ENCODE data around the gene KDM5A.

Gene KDM5A

GRCh38 chr12:262113-262512 lies 127.0 kb downstream of the KDM5A start:
- Histone ChIP-seq H3K4ac (ENCODE audit: low read depth, low read length) (no peak overlapping the region), H2AK5ac (ENCODE audit: low read length) (no peak overlapping the region), H3K79me2 (ENCODE audit: control insufficient read depth, insufficient read depth, low read length, poor library complexity) (no peaks in the 10 kb centered on the region), H3K27ac (ENCODE audit: low read depth, low read length) (no peak overlapping the region), H3K18ac (ENCODE audit: low read length) (no peak overlapping the region), H2BK12ac (ENCODE audit: low read length) (no peak overlapping the region), H4K91ac (ENCODE audit: low read depth, low read length) (no peak overlapping the region), H2BK120ac (ENCODE audit: insufficient read depth, low read length, poor library complexity) (no peak overlapping the region), H3K79me1 (ENCODE audit: low read length) (no peaks in the 10 kb centered on the region), H3K27me3 (ENCODE audit: insufficient read depth, low read length) (peaks cover 2% of the 10 kb centered on the region), H3K4me3 (ENCODE audit: low read depth, low read length) (no peak overlapping the region), H3K4me2 (ENCODE audit: low read length) (no peak overlapping the region), H2AFZ (ENCODE audit: insufficient read depth, low read length, poor library complexity) (no peak overlapping the region), H3K23ac (ENCODE audit: low read length) (no peak overlapping the region), H4K8ac (ENCODE audit: low read depth, low read length) (no peak overlapping the region), H3K9ac (ENCODE audit: low read length) (no peak overlapping the region), H4K12ac (ENCODE audit: low read depth, low read length) (no peak overlapping the region), H3K9me3 (ENCODE audit: insufficient read depth, low read depth, low read length) (no peaks in the 10 kb centered on the region), H3K4me1 (ENCODE audit: control insufficient read depth in 1 of 2, insufficient read depth in 2 of 2, low read length in 2 of 2) (peaks cover 0 to 8% of the 10 kb centered on the region in 2 experiments), H2BK5ac (ENCODE audit: low read depth, low read length, poor library complexity) (no peak overlapping the region), H3K14ac (ENCODE audit: low read length) (no peak overlapping the region), H3K36me3 (ENCODE audit: control insufficient read depth in 1 of 2, insufficient read depth in 2 of 2, low read length in 2 of 2) (no peaks in the 10 kb centered on the region)
- DNase-seq = no peak

- Histone ChIP-seq H3K14ac (ENCODE audit: low read length) (no peak overlapping the region), H3K79me2 (ENCODE audit: control insufficient read depth, insufficient read depth, low read length, poor library complexity) (no peaks in the 10 kb centered on the region), H2AFZ (ENCODE audit: insufficient read depth, low read length, poor library complexity) (no peak overlapping the region), H2BK5ac (ENCODE audit: low read depth, low read length, poor library complexity) (no peak overlapping the region), H4K12ac (ENCODE audit: low read depth, low read length) (no peak overlapping the region), H3K9ac (ENCODE audit: low read length) (no peak overlapping the region), H3K9me3 (ENCODE audit: insufficient read depth, low read depth, low read length) (no peaks in the 10 kb centered on the region), H4K8ac (ENCODE audit: low read depth, low read length) (no peak overlapping the region), H3K4me3 (ENCODE audit: low read depth, low read length) (no peak overlapping the region), H2AK5ac (ENCODE audit: low read length) (no peak overlapping the region), H3K27me3 (ENCODE audit: insufficient read depth, low read length) (peaks cover 2% of the 10 kb centered on the region), H3K23ac (ENCODE audit: low read length) (no peak overlapping the region), H4K91ac (ENCODE audit: low read depth, low read length) (no peak overlapping the region), H3K4me1 (ENCODE audit: control insufficient read depth in 1 of 2, insufficient read depth in 2 of 2, low read length in 2 of 2) (peaks cover 0 to 3% of the 10 kb centered on the region in 2 experiments), H3K27ac (ENCODE audit: low read depth, low read length) (no peak overlapping the region), H2BK12ac (ENCODE audit: low read length) (no peak overlapping the region), H3K4ac (ENCODE audit: low read depth, low read length) (no peak overlapping the region), H3K4me2 (ENCODE audit: low read length) (no peak overlapping the region), H2BK120ac (ENCODE audit: insufficient read depth, low read length, poor library complexity) (no peak overlapping the region), H3K36me3 (ENCODE audit: control insufficient read depth in 1 of 2, insufficient read depth in 2 of 2, low read length in 2 of 2) (no peaks in the 10 kb centered on the region), H3K79me1 (ENCODE audit: low read length) (no peaks in the 10 kb centered on the region), H3K18ac (ENCODE audit: low read length) (no peak overlapping the region)
- no peak for DNase-seq
- no CpG with 5 or more reads among the region's 14 CpGs for WGBS (ENCODE audit: extremely low coverage, insufficient coverage, insufficient read length)
Measured at GRCh38 chr12:257521-258321, 131.4 kb downstream of the KDM5A start.

GRCh38 chr12:256958-257357 lies 132.2 kb downstream of the KDM5A start:
- Histone ChIP-seq H3K4me1 (ENCODE audit: control insufficient read depth in 1 of 2, insufficient read depth in 2 of 2, low read length in 2 of 2) (no peaks in the 10 kb centered on the region), H4K8ac (ENCODE audit: low read depth, low read length) (no peak overlapping the region), H2BK5ac (ENCODE audit: low read depth, low read length, poor library complexity) (no peak overlapping the region), H4K12ac (ENCODE audit: low read depth, low read length) (no peak overlapping the region), H3K9ac (ENCODE audit: low read length) (no peak overlapping the region), H3K9me3 (ENCODE audit: insufficient read depth, low read depth, low read length) (no peaks in the 10 kb centered on the region), H3K79me1 (ENCODE audit: low read length) (no peaks in the 10 kb centered on the region), H3K27ac (ENCODE audit: low read depth, low read length) (no peak overlapping the region), H3K18ac (ENCODE audit: low read length) (no peak overlapping the region), H2AK5ac (ENCODE audit: low read length) (no peak overlapping the region), H3K4me3 (ENCODE audit: low read depth, low read length) (no peak overlapping the region), H3K4ac (ENCODE audit: low read depth, low read length) (no peak overlapping the region), H3K79me2 (ENCODE audit: control insufficient read depth, insufficient read depth, low read length, poor library complexity) (no peaks in the 10 kb centered on the region), H3K36me3 (ENCODE audit: control insufficient read depth in 1 of 2, insufficient read depth in 2 of 2, low read length in 2 of 2) (no peaks in the 10 kb centered on the region), H2AFZ (ENCODE audit: insufficient read depth, low read length, poor library complexity) (no peak overlapping the region), H3K4me2 (ENCODE audit: low read length) (no peak overlapping the region), H3K23ac (ENCODE audit: low read length) (no peak overlapping the region), H2BK120ac (ENCODE audit: insufficient read depth, low read length, poor library complexity) (no peak overlapping the region), H2BK12ac (ENCODE audit: low read length) (no peak overlapping the region), H3K14ac (ENCODE audit: low read length) (no peak overlapping the region), H4K91ac (ENCODE audit: low read depth, low read length) (no peak overlapping the region), H3K27me3 (ENCODE audit: insufficient read depth, low read length) (peaks cover 2% of the 10 kb centered on the region)
- no peak for DNase-seq
- WGBS (ENCODE audit: extremely low coverage, insufficient coverage, insufficient read length) = no CpG with 5 or more reads among the region's 3 CpGs

GRCh38 chr12:256225-256624 lies 132.9 kb downstream of the KDM5A start:
- H3K4ac ChIP-seq (ENCODE audit: low read depth, low read length) = no peak overlapping the region
- no peak overlapping the region for H4K91ac ChIP-seq (ENCODE audit: low read depth, low read length)
- H2BK120ac ChIP-seq (ENCODE audit: insufficient read depth, low read length, poor library complexity) = no peak overlapping the region
- no peak overlapping the region for H2BK5ac ChIP-seq (ENCODE audit: low read depth, low read length, poor library complexity)
- DNase-seq = no peak
- no peak overlapping the region for H2BK12ac ChIP-seq (ENCODE audit: low read length)
- H3K36me3 ChIP-seq (ENCODE audit: control insufficient read depth in 1 of 2, insufficient read depth in 2 of 2, low read length in 2 of 2) = no peaks in the 10 kb centered on the region
- H3K79me2 ChIP-seq (ENCODE audit: control insufficient read depth, insufficient read depth, low read length, poor library complexity) = no peaks in the 10 kb centered on the region
- H3K4me3 ChIP-seq (ENCODE audit: low read depth, low read length) = no peak overlapping the region
- no peaks in the 10 kb centered on the region for H3K9me3 ChIP-seq (ENCODE audit: insufficient read depth, low read depth, low read length)
- no peak overlapping the region for H3K27ac ChIP-seq (ENCODE audit: low read depth, low read length)
- no peak overlapping the region for H4K8ac ChIP-seq (ENCODE audit: low read depth, low read length)
- no peak overlapping the region for H2AK5ac ChIP-seq (ENCODE audit: low read length)
- H3K27me3 ChIP-seq (ENCODE audit: insufficient read depth, low read length) = peaks cover 2% of the 10 kb centered on the region
- no peak overlapping the region for H3K9ac ChIP-seq (ENCODE audit: low read length)
- H3K18ac ChIP-seq (ENCODE audit: low read length) = no peak overlapping the region
- no peak overlapping the region for H3K23ac ChIP-seq (ENCODE audit: low read length)
- no peak overlapping the region for H2AFZ ChIP-seq (ENCODE audit: insufficient read depth, low read length, poor library complexity)
- H3K4me2 ChIP-seq (ENCODE audit: low read length) = no peak overlapping the region
- H3K79me1 ChIP-seq (ENCODE audit: low read length) = no peaks in the 10 kb centered on the region
- no CpG with 5 or more reads among the region's 6 CpGs for WGBS (ENCODE audit: extremely low coverage, insufficient coverage, insufficient read length)
- H3K4me1 ChIP-seq (ENCODE audit: control insufficient read depth in 1 of 2, insufficient read depth in 2 of 2, low read length in 2 of 2) = no peaks in the 10 kb centered on the region
- H4K12ac ChIP-seq (ENCODE audit: low read depth, low read length) = no peak overlapping the region
- H3K14ac ChIP-seq (ENCODE audit: low read length) = no peak overlapping the region
